A204.1 (cell line): Measurements from ENCODE around the gene OGFOD2.

Source experiments
- FAIRE-seq: peaks from 2 replicates; lab custom pipeline; 2012; peaks lifted over from hg19 to GRCh38; lab: Jason Lieb, UNC

OGFOD2 gene

DNA sequence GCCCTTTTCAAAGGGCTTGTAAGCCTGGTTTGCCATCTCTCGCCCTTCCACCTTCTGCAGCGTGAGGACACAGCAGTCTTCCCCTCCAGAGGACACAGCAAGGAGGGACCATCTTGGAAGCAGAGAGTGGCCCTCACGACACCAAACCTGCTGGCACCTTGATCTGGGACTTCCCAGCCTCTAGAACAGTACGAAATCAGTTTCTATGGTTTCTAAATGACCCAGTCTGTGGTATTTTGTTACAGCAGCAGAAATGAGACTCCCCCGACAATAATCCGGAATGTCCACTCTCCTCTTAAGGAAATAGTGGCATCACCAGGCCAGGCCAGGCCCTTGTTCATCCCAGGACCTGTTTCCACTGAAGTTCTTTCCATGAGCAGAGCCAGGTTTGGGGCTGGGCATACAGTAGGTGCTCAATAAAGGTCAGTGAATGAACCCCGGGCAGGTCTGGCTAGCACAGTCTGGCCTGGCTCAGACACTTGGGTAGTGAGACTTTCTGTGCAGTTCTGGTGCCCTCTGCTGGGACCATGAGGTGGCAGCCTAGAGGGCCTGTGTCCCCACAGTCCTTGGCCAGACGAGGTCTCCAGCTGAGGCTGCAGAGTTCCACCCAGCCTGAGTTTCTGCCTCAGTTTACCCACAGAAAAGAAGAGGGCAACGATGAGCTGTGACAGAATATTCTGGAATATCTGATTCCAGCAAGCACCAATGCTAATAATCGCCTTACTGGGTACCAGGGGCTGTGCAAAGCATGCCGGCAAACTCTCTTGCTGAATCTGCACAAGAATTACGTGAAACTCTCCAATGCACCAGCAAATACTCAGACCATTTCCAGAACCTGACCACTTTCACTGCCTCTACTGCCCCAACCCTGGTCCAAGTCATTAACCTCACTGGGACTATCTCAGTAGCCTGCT lies 22.8 kb upstream of the OGFOD2 start:
- FAIRE-seq: no peak

DNA sequence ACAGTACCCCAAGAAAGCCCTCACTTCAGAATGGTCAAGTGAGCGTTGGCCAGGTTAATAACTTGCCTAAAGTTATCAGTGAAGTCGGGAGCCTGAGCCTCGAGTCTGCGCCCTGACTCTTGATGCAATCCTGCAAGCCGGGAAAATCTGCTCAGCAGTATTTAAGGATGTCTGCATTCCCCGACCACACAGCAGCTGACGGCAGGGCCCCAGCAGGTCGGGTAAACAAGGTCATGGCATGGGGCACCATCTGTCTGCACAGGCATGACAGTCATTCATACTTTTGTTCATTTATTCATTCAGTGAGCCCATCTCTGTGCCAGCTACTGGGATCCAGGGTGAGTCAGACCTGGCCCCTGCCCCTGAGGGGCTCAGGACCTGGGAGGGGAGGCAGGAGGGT lies 19.9 kb upstream of the OGFOD2 start:
- no peak for FAIRE-seq

DNA sequence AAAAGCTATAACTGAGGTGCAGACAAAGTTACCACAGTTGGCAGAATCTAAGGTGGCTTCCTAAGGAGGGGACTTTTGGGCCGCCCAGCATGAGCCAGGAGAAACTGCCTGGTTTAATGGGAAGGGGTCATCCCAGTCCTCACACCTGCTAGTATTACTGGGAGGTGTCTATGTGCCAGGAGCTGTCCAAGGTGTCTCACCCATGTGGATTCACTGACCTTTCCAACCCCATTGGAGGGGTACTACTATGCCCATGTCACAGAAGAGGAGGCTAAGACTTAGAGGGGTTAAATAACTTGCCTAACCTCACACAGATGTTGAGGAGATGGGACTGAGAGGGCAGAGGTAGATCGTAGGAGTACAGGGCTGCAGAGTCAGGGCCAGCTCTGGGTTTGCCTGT lies 19.0 kb upstream of the OGFOD2 start:
- FAIRE-seq: no peak

DNA sequence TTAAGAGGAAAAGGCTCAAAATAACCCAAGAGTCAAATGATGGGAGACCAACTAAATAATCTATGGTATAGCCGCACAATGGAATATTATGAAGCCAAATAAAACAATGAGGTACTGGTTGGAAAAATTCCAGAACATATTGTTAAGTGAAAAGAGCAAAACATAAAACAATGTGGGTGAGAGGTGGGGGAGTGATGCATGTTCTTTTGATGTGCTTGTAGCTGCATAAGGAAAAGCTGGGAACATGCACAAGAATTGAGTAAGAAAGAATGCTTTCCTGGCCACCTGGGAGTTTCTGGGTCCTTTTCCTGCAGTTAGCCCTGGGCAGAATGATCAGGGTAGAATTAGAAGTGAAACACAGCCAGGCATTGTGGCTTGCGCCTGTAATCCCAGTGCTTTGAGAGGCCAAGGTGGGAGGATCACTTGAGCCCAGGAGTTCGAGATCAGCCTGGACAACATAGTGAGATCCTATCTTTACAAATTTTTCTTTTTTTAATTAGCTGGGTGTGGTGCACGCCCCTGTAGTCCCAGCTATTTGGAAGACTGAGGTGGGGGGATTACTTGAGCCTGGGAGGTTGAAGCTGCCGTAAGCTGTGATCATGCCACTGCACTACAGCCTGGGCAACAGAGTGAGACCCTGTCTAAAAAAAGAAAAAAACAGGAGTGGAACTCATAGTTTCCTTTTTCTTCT lies 16.7 kb upstream of the OGFOD2 start:
- FAIRE-seq: no peak

DNA sequence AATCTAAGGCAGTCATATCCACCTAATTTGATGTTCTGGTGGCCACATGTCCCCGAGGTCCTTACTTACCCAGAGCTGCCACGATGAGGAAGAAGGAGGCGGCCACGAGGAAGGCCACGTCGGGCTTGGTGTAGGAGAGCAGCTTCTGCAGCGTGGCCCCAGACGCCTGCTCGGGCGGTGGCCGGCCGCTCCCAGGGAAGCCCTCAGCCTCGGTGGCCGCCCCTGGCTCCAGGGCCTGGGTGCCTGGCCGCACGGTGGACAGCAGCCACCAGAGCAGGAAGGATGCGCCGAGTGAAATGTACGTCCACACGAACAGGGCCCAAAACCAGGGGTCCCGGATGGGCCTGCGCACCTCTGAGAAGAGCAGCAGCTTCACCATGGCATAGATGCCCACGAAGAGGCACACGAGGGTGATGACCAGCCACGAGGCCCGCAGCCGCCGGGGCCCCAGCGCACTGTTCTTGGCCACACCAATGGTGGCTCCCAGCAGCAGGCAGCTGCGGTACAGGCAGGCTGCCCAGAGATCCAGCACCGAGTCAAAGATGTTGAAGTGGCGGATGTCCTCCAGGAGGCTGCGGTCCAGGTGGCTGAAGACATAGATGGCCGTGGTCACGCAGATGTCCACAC lies 15.4 kb upstream of the OGFOD2 start:
- no peak for FAIRE-seq

DNA sequence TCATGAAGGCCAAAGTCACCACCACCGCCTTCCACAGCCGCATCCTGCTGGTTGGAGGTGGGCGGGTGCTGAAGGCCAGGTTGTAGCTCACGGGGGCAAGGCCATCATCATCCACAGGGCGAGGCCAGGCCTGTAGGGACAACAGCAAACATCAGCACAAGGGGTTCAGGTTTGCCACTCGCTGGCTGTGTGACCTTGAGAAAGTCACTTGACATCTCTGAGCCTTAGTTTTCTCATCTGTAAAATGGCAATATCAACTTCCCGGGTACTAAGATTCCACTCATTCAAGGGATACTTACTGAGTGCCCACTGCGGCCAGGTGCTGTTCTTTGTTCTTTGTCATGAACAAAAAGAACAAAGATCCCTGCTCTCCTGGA lies 14.9 kb upstream of the OGFOD2 start:
- no peak for FAIRE-seq

DNA sequence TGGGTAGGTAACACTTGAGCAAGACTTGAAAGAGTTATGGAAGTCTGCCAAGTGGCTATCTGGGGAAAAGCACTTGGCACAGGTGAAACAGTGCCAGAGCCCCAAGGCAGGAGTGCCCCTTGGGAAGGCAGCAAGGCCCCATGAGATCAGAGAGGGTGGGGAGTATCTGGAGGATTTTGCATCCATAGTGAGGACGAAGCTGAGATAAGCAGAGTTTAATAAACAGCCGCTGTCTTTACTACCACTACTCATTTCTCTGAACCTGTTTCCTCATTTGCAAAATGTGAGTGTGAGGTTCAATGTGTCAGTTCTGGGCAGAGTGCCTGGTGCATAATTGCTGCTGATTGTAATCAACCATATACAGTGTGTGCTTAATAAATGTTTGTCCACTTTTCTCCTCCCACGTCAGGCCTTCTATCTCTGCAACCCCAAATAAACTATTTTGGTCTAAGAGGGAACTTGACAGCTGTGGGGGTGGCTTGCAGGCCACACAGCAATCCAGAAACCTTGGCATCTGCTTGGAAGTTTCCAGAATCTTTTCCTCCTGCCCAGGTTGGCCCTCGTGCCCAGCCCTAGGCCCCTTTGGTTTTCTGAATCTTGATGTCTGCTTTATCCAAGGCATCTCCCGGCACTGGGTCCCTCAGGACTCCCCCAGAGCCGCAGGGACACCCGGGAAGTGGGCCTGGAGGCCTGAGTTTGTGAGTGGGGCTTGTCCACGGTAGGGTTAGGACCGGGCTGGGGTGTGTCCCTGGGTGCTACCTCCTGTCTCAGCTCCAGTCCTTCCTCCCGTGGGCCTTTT lies 13.3 kb upstream of the OGFOD2 start:
- no peak for FAIRE-seq

DNA sequence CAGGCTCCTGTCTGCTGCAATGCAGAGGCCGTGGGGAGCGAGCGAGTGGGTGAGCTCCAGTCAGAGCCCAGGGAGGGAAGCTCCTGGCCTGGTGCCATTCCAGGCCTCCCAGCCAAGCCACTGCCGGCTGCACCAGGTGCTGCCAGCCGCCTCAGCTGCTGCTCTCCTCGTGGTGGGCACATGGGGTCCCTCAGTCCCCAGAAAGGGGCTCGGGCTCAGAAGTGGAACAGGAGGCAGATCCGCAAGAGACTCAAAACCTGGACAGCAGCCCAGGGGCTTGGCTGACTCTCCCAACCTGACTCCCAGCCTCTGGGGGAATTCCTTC lies 11.1 kb upstream of the OGFOD2 start:
- no peak for FAIRE-seq

DNA sequence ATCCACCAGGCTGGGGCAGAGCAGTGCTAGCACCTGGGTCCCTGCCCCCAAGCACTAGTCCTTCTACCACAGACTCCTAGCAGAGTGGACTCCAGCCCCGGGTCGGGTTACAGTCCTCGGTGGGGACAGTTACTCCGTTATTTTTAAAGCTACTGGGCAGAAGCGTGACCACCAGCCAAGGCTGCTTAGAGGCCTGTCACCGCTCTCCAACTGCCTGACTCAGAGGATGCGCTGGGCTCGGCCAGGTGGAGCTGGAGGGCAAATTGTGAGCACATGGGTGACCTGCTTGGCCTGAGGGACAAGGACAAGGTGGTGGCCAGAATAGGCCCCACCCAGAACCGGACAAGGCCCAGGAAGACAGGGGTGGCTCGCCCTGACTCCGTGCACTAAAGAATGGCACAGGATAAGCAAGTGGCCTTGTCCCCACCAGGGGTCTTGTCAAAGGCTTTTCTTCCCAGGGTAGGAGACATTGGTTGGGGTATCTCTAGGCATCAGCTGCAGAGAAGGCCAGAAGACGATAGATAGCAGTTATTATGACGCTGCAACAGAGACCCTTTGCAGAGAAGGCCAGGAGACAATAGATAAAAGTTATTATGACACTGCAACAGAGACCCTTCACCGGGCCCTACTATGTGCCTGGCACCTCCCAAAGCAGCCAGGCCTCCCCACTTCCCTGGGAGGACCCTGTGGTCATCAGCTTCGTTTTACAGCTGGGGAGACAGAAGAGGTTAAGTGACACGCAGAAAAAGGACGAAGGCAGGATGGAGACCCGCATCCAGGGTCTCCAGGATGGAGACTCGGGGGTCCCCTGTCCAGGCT lies 10.4 kb upstream of the OGFOD2 start:
- FAIRE-seq: no peak

DNA sequence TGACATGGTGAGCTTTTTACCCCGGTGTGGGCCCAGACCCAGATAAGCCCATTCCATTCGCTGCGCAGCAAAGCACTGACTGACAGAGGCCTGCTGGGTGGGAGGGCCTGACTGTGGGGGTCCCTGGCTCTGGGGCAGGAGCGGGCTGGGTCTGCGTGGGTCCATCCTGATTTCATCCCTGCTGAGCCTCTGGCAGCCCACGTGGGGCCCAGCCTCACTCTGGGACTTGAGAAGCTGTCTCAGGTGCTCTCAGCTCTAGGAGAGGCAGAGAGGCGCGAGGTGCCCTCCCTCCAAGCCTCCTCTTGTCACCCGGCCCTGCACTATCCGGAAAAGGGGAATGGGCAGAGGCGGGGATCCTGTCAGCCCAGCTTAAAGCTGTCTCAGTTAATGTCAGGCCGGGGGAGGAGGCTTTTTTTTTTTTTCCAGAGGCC lies 9.7 kb upstream of the OGFOD2 start:
- FAIRE-seq: no peak

DNA sequence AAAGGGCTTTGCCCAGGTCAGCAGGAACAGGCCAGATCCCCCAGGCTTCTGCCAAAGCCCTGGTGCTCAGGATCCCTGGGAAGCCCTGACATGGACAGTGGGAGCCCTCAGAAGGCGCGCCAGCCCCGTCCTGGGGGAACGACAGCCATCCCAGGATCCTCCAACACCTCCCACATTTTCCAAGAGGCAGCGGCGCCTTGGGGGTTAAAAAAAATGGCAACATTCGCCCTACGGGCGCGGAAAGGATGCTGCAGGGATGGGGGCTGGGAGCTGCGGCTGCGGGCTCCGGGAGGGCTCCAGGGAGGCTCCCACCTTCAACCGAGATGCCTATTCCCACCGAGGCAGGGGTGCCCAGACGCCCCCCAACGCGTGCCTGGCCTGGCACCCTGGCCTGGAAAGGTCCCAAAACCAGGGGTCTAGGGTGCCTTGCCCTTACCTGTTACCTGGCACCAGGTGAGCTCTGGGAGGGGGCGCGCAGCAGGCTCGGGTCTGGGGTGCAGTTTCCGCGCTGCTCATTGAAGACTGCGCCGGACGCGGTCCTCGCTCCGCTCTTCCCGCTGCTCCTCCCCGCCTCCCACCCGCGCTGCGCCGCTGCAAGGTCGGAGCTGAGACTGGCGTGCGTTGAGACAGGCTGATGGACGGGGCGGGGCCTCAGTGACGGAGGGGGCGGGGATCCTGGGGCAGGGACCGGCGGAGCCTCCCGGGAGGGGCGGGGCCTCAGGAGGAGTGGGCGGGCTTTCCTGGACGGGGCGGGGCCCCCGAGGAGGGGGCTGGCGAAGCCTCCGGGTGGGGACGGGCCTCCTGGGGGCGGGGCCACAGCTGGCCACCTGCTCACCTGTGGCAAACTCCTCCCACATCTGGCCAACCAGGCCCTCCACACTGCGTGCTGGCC lies 8.9 kb upstream of the OGFOD2 start, which contains the start of gene ABCB9:
ABCB9 (minus strand) TSS at position 613 of the 892 bp plus-strand sequence. CDS start 6,228 bp downstream, outside the sequence.
- FAIRE-seq: no peak

DNA sequence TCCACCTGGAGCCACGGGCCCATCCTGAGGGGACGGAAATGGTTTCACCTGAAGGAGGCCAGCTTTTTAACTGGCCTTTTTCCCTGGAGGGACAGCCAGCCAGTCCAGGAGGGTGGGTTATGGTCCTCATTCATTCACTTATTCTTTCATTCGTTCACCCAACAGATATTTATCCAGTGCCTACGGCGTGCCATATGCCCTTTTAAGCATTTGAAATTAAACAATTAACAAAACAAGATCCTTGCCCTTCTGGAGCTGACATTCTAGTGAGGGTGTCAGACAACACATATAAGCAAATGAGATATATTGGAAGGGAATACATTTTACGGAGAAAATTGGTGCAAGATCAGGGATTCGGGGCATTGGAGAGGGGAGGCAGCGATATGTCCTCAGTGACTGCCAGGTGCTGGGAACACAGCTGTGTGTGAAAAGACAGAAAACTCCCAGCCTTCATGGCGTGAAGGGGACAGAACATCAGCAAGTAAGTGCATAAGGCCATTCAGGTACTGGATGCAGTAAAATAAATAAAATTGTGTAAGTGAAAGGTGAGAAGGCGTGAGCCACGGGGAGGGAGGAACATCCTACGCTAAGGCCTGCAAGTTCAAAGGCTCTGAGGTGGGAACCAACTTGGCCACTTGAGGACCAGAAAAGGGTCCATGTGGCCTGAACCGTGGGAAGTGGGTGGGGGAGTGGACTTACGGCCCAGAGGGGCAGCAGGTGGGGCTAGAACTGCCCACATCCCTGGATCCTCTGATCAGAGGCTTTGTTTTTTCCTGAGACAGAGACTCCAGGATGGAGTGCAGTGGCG lies 8.1 kb upstream of the OGFOD2 start:
- FAIRE-seq: no peak

DNA sequence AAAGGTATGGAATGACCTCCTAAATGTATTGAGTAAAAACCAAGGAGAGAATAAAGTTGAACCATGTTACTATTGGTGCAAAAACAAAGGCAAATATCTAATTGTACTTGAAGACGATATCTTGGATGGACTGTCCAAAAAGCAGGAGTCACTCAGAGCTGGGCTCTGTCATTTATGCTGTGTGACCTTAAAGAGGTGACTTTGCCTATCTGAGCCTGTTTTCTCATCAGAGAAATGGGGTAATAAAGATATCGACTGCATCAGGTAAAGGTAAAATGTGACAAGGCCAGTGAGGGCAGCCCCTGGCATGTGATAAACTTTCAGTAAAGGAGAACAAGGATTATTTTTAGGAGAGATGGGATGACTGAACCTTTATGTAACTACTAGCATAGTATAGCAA lies 6.9 kb upstream of the OGFOD2 start:
- FAIRE-seq: no peak

DNA sequence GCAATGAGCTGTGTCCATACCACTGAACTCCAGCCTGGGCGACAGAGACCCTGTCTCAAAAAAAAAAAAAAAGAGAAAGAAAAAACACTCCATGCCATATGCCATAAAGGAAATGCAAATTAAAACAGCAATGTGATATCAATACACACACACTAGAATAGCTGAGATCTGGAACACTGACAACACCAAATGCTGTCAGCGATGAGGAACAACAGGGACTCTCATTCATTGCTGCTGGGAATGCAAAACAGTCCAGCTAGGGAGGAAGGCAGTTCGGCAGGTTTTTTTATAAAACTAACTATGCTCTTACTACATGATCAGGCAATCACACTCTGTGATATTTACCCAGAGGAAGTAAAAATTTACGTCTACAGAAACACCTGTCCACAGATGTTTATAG lies 5.4 kb upstream of the OGFOD2 start:
- FAIRE-seq: no peak

DNA sequence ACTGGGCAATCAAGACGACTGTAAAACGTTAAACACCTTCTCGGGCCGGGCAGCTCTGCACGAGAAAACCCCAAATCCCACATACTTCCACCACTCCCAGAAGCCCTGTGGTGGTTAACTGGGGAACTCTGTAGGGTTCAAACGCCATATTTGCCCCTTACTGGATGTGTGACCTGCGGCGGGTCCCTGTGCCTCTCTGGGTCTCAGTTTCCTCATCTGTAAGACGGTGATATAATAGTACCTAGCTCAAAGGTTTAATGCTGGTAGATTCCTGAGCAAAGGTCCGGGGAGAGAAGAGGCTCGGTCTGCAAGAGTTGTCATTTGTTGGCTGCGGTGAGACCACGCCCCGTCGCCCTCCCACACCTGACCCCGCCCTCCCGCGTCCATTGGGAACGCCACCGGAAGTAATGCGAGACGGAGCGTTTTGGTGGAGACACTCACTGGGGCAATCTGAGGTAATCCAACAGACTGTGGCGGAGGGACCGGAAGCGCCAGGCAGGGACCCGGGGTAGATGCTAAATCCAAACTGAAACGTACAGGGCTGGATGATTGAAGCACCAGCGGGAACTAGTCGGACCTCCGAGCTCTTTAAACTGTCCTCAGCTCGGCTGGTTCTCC lies 661 bp upstream of the OGFOD2 start:
- peak; percentile 90 for FAIRE-seq

DNA sequence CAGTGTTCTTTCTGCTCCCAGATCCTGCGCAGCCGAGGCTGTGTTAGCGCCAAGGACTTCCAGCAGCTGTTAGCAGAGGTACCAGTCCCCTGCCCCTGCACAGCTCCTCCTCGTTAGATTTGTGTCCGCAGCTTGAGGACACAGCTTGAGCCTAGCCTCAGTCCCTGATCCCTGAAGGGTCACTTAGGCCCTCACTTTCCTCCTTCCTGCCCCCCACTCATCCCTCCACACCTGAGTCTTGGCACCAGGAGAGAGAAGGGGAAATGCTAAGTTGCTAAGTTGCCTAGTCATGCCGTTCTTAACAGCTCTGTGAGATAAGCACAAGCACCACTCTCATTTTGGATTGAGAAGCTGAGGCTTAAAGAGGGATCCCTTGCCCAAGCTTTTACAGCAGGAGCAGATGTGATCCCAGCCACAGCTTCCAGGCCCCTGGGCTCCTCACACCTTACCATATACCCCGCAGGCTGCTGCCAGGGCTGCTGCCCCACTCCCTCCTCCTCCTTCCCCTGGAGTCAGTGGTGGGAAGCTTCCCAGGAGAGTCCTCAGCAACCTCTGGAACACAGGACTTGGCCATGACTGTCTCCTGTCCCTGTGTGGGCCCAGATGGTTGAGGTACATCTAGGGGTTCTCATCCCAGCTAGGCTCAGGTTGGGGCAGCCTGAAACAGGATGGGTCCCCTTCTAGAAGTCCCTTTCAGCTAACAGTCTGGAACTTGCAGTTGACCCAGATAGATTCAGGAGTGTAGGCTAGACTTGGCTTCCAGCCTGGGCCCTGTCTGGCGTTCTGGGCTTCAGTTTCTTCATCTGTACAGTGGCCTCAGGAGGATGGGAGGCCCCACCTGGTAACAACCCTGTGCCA lies 975 bp downstream of the OGFOD2 start:
- no peak for FAIRE-seq

DNA sequence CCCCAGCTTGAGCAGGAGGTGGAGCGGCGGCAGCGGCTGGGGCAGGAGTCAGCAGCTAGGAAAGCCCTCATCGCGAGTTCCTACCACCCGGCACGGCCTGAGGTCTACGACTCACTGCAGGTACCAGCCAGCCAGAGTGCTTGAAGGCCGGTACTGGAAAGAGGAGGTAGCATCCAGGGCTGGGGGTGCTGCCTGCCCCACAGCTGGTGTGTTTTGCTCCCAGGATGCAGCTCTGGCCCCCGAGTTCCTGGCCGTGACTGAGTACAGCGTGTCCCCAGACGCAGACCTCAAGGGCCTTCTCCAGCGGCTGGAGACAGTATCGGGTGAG lies 1.6 kb downstream of the OGFOD2 start:
- FAIRE-seq: no peak

DNA sequence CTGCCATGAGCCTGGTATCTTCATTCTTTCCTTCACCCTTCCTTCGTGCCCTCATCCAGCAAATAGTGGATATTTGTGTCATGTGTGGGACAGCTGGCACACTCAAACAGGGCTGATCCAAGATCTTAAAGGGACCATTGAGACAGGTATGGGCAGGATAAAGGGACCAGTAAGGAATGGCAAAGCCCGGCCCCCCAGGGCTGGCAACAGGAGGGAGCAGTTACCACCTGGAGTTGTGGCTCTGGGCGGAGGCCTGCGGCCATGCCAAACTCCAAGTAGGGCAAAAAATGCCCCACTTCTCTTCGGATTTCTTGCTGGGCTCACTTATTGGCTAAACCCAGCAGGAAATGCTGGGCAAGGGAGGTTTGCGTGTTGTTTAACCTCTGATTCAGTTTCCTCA lies 2.1 kb downstream of the OGFOD2 start:
- FAIRE-seq: no peak
